ENCODE results near the gene MEI1.

GRCh38 chr22:41826021-41826420 lies 126.7 kb downstream of the MEI1 start:
- TF ChIP-seq CTCF (IDR thresholded peaks at IDR 0.05; ENCODE audit: low read length), result no peak
- TF ChIP-seq EZH2phosphoT487 (IDR thresholded peaks at IDR 0.05; ENCODE audit: low read length), result no peak
